EL (cell line): Measurements from ENCODE around the gene CA10.

Source experiments
- DNase-seq: peaks from one replicate; pipeline ENCODE4 v3.0.0-alpha.2; 2016

CA10 gene

DNA sequence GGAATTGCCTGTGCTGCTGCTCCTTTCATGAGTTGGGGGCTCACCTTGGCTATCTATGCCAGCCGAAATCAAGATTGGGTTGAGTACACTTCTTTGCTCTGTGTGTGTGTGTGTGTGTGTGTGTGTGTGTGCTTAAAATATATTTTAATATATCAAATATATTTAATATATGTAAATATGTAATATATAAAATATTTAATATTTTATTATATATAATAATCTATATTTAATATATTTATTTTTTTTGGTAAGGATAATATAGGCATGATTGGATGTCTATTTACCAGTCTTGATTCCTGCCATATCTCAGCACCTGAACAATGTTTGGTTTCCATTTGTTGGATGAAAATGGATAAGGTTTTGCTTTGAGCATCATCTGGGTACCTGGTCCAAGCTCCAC is 399.3 kb downstream of the CA10 start:
- no peak for DNase-seq

GRCh38 chr17:51751072-51751471 is 407.4 kb downstream of the CA10 start:
- DNase-seq: no peak

DNA sequence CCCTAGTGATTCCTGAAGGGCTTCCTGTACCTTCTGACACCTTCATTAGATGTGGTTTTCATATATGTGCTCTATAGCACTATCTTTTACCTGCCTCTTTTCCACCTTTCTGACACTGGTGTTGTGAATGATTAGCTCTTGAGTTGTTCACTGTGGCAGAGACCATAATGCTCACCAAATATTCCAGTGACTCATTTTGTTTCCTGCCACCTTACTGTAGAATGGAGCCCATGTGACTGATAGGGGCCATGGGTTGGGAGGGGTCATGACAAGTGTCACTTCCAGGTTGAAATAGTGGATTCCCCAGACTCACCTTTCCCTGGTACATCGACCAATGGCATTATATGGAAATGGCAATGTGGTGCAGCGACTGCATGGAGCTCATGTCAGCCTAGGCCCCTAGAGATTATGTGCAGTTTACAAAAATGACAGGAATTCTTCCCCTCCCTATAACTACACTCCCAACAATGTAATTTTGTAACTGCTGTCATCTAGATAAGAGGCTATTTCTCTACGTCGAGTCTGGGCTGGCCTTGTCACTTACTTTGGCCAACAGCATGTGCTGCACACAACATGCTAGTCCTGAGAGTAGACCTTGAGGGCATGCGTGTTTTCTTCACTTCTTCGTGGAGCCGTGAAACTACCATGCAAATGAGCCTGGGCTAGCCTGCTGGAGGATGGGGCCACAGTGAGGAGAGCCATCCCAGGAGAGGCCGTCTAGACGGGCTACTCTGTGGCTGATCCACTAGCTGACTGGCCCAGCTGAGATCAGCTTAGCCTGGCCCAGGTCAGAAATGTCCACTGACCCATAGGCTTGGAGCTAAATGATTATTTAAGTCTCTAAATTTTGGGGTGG is 409.5 kb downstream of the CA10 start:
- no peak for DNase-seq

DNA sequence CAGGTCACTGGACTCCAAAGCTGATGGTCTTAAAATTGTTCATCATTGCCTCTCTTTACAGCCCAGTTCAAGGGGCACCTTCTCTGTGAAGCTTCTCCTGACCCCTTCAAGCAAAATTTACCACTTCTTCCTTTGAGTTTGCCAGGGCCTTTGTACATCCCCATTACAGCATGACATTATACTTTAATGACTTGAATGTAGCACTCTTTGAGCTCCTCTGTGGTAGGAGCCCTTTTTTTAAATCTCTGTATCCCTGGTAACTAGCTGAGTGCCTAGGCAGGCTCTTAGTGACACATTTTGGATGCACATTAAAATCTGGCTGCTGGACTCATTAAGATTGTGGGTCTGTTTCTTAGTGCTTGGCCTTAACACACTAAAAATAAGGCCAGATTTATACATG is 412.1 kb downstream of the CA10 start:
- no peak for DNase-seq

- no peak for DNase-seq
Measured at GRCh38 chr17:51745993-51746392, 412.5 kb downstream of the CA10 start.

DNA sequence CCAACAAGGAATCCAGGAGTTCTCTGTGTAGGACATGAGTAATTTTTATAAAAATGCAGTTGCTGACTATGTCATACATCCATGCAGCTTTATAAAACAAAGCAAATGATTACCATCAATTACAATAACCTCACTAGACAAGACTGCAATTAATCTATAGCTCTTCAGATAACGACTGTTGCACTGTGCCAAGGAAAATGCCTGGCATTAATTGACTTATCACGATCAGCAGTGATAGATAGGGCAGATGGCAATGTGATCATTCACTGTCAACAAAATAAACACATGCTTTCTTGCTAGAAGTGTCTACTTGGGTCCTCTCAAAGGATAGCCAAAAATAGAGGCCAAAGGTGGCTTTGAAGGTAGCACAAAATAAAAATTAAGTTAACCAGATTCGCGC is 415.0 kb downstream of the CA10 start:
- DNase-seq: no peak

DNA sequence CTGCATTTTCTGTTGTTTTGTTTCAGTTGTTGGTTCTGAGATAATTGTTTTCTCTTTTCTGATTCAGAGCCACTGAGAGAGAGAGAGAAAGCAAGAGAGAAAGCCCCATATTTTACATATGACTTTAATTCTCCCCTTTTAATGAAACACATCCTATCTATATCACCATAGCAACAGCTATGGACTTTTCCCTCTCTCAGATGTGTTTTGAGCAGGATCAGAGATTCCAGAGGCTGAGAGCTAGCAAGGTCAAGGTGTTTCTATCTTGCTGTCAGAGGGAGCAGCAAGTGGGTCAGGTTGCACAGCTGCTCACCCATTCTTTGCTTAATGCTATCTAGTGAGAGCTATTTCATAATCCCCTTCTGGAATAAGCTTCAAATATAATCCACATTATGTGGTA is 415.9 kb downstream of the CA10 start:
- DNase-seq: no peak

GRCh38 chr17:51741458-51741857 is 417.1 kb downstream of the CA10 start:
- DNase-seq: no peak

DNA sequence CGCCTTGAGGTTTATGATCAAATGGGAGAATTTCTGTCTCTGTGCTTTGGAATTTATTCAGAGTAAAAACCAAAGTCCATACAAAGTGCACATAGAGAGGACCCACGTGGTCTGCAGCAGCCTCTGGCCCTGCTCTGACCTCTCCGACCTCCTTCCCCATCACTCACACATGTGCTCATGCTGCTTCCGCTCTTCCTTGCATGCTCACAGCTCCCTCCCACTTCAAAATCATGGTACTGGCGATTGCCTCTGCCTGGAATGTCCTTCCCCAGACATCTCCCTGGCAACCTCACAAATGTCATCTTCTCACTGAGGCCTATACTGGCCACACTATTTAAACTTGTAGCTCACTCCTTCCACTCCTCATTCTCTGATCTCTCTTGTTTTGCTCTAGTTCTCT is 418.0 kb downstream of the CA10 start:
- DNase-seq: no peak

- DNase-seq: no peak
Measured at GRCh38 chr17:51739245-51739886, 419.1 kb downstream of the CA10 start.

GRCh38 chr17:51736356-51736755 is 422.2 kb downstream of the CA10 start:
- DNase-seq: no peak

DNA sequence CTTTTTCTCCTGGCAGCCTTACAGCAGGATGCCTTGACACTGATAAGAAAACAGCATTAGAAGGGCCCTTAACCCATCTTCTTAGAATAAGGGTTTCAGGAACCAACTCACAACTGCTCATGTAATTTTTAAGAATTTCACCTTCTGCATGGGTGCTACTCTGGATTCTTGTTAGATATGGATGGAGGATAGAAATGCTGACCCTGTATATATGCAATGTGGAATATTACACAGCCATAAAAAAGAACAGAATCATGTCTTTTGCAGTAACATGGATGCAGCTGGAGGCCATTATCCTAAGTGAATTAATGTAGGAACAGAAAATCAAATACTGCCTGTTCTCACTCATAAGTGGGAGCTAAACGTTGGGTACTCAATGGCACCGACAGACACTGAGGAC is 423.5 kb downstream of the CA10 start:
- no peak for DNase-seq

GRCh38 chr17:51734462-51734861 is 424.1 kb downstream of the CA10 start:
- no peak for DNase-seq

- DNase-seq: no peak
Measured at GRCh38 chr17:51733166-51733565, 425.3 kb downstream of the CA10 start.

DNA sequence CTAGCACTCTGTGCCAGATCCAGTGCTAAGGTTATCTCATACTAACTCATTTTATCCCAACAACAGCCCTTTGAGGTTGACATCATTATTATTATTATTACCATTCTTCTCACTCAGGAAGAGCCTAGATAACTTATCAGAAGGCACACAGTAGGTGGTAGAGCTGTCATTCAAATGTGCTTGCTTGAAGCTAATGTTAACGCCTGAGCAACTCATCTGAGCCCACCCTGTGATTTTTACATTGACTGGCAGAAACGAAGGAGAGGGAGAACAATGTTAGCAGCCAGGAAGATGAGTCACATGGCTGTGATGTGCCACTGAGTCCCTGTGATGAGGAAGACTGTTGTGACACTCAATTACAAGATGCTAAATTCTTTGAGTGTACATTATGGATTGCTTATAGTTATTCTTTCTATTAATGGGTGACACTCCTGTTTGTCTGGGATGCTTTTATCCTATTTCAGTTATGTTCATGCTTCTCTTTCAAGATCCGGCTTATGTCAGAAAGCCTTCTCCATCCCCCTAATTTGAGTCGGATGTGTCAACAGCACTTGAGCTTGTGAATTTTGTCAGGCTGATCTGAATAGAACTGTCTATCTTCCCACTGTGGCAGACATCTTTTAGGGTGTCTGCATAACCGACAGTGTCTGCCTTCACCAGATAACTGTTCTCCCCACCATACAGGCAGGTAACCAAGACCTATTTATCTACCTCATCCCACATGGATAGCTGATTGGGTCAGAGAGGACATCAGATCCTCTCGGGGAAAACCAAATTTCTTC is 426.4 kb downstream of the CA10 start:
- no peak for DNase-seq

GRCh38 chr17:51730303-51731050 is 428.0 kb downstream of the CA10 start:
- no peak for DNase-seq

- DNase-seq: no peak
Measured at GRCh38 chr17:51725185-51725584, 433.3 kb downstream of the CA10 start.

- no peak for DNase-seq
Measured at GRCh38 chr17:51724043-51724580, 434.4 kb downstream of the CA10 start.

DNA sequence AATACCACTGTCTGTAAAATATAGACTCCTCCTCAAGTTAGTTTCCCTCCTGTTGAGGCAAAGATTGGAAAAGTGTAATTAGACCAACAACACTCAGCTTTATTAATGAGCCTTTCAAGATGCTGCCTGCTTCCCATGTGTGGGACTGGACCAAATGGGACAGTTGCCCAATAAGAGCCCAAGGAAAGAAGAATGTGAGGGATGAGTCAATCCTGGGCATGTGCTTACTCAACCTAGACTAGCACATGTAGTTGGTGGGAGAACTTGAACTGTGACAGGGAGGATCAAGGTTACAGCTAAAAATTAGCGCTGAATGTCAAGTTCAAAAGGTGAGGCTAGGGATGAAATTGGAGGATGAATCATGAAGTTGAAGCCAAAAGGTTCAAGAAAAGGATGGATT is 435.5 kb downstream of the CA10 start:
- DNase-seq: no peak

GRCh38 chr17:51721730-51722129 is 436.8 kb downstream of the CA10 start:
- DNase-seq: no peak

- no peak for DNase-seq
Measured at GRCh38 chr17:51720439-51720838, 438.1 kb downstream of the CA10 start.

DNA sequence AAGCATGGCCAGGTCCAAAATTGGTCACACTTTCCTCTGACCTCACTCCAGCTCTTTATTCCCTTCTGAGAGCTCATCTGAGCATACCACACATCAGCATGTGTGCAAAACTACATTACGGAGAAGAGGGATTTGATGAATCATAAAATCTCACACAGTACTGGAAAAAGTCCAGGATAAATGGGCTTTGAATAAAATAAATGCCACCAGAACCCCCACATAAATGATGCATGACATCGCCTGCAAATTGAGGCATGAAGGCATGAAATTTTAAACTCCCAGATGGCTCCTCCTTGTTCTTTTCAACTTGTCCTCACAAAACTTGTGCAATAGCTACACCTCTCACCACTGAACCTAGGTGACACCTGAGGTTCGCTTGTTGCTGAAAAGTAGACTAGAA is 439.5 kb downstream of the CA10 start:
- no peak for DNase-seq

GRCh38 chr17:51711581-51711980 is 446.9 kb downstream of the CA10 start:
- no peak for DNase-seq
